ENCODE measurements around the gene SLC44A4. TPM values are rescaled to one million over a fixed set of nuclear protein-coding genes. Genes with fewer than 3 reads are reported as not detected.

Gene SLC44A4
- total and polyA plus RNA-seq, 2 of the 8 experiments (the other 6 are each of a cell fraction or from before 2014, with no cell fraction given): 4.8 to 7.0 TPM

DNA sequence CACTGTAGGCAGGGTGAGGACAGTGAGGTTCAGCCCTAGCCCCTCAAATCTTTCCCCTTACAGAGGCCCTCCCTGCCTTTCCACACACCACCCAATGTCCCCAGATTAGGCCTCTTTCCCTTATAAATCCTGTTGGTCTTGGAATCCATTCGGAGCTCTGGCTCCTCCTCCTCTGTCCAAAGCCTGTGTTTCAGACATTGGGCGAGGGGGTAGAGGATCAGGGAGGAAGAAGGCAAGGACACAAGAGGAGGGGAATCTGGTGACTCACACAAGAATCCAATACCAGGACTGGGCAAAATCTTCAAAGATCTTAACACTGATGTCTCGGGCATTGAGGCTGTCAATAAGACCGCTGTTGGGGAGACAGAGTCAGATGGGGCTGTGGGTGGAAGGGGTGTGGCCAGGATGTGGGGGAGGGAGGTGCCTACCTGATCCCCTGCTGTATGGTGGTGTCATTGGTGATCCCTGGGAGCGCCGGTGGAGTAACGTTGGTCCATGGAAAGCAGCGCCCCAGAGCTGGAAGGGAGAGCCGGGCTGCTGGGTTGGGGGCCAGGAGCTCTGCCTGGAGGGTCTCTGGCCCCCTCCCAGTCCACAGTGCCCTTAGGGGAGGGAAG, 7.6 kb downstream of the SLC44A4 start (continued):
- TF ChIP-seq, protein P1, sequence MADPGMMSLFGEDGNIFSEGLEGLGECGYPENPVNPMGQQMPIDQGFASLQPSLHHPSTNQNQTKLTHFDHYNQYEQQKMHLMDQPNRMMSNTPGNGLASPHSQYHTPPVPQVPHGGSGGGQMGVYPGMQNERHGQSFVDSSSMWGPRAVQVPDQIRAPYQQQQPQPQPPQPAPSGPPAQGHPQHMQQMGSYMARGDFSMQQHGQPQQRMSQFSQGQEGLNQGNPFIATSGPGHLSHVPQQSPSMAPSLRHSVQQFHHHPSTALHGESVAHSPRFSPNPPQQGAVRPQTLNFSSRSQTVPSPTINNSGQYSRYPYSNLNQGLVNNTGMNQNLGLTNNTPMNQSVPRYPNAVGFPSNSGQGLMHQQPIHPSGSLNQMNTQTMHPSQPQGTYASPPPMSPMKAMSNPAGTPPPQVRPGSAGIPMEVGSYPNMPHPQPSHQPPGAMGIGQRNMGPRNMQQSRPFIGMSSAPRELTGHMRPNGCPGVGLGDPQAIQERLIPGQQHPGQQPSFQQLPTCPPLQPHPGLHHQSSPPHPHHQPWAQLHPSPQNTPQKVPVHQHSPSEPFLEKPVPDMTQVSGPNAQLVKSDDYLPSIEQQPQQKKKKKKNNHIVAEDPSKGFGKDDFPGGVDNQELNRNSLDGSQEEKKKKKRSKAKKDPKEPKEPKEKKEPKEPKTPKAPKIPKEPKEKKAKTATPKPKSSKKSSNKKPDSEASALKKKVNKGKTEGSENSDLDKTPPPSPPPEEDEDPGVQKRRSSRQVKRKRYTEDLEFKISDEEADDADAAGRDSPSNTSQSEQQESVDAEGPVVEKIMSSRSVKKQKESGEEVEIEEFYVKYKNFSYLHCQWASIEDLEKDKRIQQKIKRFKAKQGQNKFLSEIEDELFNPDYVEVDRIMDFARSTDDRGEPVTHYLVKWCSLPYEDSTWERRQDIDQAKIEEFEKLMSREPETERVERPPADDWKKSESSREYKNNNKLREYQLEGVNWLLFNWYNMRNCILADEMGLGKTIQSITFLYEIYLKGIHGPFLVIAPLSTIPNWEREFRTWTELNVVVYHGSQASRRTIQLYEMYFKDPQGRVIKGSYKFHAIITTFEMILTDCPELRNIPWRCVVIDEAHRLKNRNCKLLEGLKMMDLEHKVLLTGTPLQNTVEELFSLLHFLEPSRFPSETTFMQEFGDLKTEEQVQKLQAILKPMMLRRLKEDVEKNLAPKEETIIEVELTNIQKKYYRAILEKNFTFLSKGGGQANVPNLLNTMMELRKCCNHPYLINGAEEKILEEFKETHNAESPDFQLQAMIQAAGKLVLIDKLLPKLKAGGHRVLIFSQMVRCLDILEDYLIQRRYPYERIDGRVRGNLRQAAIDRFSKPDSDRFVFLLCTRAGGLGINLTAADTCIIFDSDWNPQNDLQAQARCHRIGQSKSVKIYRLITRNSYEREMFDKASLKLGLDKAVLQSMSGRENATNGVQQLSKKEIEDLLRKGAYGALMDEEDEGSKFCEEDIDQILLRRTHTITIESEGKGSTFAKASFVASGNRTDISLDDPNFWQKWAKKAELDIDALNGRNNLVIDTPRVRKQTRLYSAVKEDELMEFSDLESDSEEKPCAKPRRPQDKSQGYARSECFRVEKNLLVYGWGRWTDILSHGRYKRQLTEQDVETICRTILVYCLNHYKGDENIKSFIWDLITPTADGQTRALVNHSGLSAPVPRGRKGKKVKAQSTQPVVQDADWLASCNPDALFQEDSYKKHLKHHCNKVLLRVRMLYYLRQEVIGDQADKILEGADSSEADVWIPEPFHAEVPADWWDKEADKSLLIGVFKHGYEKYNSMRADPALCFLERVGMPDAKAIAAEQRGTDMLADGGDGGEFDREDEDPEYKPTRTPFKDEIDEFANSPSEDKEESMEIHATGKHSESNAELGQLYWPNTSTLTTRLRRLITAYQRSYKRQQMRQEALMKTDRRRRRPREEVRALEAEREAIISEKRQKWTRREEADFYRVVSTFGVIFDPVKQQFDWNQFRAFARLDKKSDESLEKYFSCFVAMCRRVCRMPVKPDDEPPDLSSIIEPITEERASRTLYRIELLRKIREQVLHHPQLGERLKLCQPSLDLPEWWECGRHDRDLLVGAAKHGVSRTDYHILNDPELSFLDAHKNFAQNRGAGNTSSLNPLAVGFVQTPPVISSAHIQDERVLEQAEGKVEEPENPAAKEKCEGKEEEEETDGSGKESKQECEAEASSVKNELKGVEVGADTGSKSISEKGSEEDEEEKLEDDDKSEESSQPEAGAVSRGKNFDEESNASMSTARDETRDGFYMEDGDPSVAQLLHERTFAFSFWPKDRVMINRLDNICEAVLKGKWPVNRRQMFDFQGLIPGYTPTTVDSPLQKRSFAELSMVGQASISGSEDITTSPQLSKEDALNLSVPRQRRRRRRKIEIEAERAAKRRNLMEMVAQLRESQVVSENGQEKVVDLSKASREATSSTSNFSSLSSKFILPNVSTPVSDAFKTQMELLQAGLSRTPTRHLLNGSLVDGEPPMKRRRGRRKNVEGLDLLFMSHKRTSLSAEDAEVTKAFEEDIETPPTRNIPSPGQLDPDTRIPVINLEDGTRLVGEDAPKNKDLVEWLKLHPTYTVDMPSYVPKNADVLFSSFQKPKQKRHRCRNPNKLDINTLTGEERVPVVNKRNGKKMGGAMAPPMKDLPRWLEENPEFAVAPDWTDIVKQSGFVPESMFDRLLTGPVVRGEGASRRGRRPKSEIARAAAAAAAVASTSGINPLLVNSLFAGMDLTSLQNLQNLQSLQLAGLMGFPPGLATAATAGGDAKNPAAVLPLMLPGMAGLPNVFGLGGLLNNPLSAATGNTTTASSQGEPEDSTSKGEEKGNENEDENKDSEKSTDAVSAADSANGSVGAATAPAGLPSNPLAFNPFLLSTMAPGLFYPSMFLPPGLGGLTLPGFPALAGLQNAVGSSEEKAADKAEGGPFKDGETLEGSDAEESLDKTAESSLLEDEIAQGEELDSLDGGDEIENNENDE (IDR thresholded peaks at IDR 0.05; ENCODE audit: insufficient replicate concordance, low read length): no peak
- no peak for TF ChIP-seq NANOG (IDR thresholded peaks at IDR 0.05; ENCODE audit: insufficient read depth, low read depth, low read length, poor library complexity, severe bottlenecking)
- TF ChIP-seq, protein P2, sequence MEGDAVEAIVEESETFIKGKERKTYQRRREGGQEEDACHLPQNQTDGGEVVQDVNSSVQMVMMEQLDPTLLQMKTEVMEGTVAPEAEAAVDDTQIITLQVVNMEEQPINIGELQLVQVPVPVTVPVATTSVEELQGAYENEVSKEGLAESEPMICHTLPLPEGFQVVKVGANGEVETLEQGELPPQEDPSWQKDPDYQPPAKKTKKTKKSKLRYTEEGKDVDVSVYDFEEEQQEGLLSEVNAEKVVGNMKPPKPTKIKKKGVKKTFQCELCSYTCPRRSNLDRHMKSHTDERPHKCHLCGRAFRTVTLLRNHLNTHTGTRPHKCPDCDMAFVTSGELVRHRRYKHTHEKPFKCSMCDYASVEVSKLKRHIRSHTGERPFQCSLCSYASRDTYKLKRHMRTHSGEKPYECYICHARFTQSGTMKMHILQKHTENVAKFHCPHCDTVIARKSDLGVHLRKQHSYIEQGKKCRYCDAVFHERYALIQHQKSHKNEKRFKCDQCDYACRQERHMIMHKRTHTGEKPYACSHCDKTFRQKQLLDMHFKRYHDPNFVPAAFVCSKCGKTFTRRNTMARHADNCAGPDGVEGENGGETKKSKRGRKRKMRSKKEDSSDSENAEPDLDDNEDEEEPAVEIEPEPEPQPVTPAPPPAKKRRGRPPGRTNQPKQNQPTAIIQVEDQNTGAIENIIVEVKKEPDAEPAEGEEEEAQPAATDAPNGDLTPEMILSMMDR (IDR thresholded peaks at IDR 0.05; ENCODE audit: control extremely low read depth in 1 of 3, insufficient read depth in 1 of 3, low read depth in 1 of 3, low read length in 3 of 3): no peak
- no peak for TF ChIP-seq SUZ12 (IDR thresholded peaks at IDR 0.05; ENCODE audit: low read length)
- TF ChIP-seq TAF1 (IDR thresholded peaks at IDR 0.05; ENCODE audit: low read depth, low read length): no peak
- TF ChIP-seq ZNF274 (IDR thresholded peaks at IDR 0.05; ENCODE audit: borderline replicate concordance, extremely low read depth, low read length): no peak

All from H1 (cell line).